Measurements from ENCODE around the gene NELFB. TPM values are rescaled to one million over a fixed set of nuclear protein-coding genes. Genes with fewer than 3 reads are reported as not detected.

The NELFB gene
- total and polyA plus RNA-seq, 2 of the 4 experiments (the other 2 are of a cell fraction) = 36.9 to 66.0 TPM

DNA sequence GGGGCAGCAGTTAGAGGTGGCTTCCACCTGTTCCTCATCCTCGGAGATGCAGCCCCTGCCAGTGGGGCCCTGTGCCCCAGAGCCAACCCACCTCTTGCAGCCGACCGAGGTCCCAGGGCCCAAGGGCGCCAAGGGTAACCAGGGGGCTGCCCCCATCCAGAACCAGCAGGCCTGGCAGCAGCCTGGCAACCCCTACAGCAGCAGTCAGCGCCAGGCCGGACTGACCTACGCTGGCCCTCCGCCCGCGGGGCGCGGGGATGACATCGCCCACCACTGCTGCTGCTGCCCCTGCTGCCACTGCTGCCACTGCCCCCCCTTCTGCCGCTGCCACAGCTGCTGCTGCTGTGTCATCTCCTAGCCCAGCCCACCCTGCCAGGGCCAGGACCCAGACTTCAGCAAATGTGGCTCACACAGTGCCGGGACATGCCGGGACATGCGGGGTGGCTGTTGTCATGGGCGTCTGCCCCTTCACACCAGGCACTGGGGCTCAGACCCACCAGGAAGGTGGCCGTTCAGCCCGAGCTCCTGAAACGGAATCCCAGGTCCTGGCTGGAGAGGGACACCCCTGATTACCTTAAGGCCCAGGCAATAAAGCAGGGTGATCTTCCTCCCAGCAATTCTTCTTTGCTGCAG, 29.3 kb upstream of the NELFB start:
- intact Hi-C loops (cut with micrococcal nuclease) (loop anchor here (2.0 kb wide), 1 partner anchor 179 kb away; the partner anchor contains the start of gene NPDC1), dilution Hi-C loops (cut with HindIII; ENCODE audit: low sequenced_read_pairs, unreplicated experiment) (no loop called here), in situ Hi-C loops (cut with MboI; ENCODE audit: low sequenced_read_pairs) (loop anchor here (5.0 kb wide), 1 partner anchor 104 kb away; no protein-coding TSS in a partner anchor)
- DNase-seq (no peak), ATAC-seq (ENCODE audit: low read depth) (no peak)
- Histone ChIP-seq H3K4me2 (ENCODE audit: low read depth, low read length) (no peak overlapping the region), H4K20me1 (ENCODE audit: insufficient read depth, low read length) (no peaks in the 10 kb centered on the region), H3K14ac (replicated peaks; ENCODE audit: low read depth, low read length) (no peak overlapping the region), H2AK5ac (ENCODE audit: low read depth, low read length) (no peak overlapping the region), H2BK20ac (ENCODE audit: low read depth, low read length) (no peak overlapping the region), H3K9ac (ENCODE audit: low read depth, low read length) (no peak overlapping the region), H3K36me3 (ENCODE audit: control insufficient read depth, insufficient read depth, low read length) (no peaks in the 10 kb centered on the region), H4K5ac (ENCODE audit: low read depth, low read length) (no peak overlapping the region), H3K56ac (ENCODE audit: extremely low read depth, insufficient read depth, low read length) (no peak overlapping the region), H2AFZ (replicated peaks; ENCODE audit: low read length, poor library complexity) (no peak overlapping the region), H3K79me1 (ENCODE audit: low read depth in 1 of 2, low read length in 2 of 2) (no peaks in the 10 kb centered on the region), H4K91ac (ENCODE audit: insufficient read depth, low read depth, low read length) (no peak overlapping the region), H3K27me3 (ENCODE audit: control insufficient read depth, insufficient read depth, low read length) (no peaks in the 10 kb centered on the region; the same call in 1 of the 2 replicates), H3K4ac (ENCODE audit: low read depth, low read length) (no peak overlapping the region), H3K23ac (ENCODE audit: low read depth, low read length) (no peak overlapping the region), H3K9me1 (ENCODE audit: insufficient read depth, low read length) (no peaks in the 10 kb centered on the region), H3K18ac (ENCODE audit: low read depth, low read length) (no peak overlapping the region), H3K4me3 (ENCODE audit: insufficient read depth, low read depth, low read length) (no peak overlapping the region), H3K9me3 (ENCODE audit: control insufficient read depth, insufficient read depth, low read length) (no peaks in the 10 kb centered on the region), H3K27ac (ENCODE audit: insufficient read depth, low read length) (no peak overlapping the region), H4K8ac (ENCODE audit: low read depth in 2 of 2, low read length in 2 of 2) (no peak overlapping the region), H2AK9ac (replicated peaks; ENCODE audit: low read depth, low read length, poor library complexity) (peak overlapping the region; percentile 31), H2BK15ac (ENCODE audit: low read depth, low read length) (no peak overlapping the region), H2BK5ac (ENCODE audit: low read depth, low read length, poor library complexity, severe bottlenecking) (no peak overlapping the region), H3K4me1 (ENCODE audit: control insufficient read depth, insufficient read depth, low read length) (peaks cover 13% of the 10 kb centered on the region), H2BK120ac (ENCODE audit: low read depth, low read length) (no peak overlapping the region)
- no peak for TF ChIP-seq MXI1 (IDR thresholded peaks at IDR 0.05; ENCODE audit: borderline replicate concordance, low read depth, low read length)
- TF ChIP-seq, protein P1, sequence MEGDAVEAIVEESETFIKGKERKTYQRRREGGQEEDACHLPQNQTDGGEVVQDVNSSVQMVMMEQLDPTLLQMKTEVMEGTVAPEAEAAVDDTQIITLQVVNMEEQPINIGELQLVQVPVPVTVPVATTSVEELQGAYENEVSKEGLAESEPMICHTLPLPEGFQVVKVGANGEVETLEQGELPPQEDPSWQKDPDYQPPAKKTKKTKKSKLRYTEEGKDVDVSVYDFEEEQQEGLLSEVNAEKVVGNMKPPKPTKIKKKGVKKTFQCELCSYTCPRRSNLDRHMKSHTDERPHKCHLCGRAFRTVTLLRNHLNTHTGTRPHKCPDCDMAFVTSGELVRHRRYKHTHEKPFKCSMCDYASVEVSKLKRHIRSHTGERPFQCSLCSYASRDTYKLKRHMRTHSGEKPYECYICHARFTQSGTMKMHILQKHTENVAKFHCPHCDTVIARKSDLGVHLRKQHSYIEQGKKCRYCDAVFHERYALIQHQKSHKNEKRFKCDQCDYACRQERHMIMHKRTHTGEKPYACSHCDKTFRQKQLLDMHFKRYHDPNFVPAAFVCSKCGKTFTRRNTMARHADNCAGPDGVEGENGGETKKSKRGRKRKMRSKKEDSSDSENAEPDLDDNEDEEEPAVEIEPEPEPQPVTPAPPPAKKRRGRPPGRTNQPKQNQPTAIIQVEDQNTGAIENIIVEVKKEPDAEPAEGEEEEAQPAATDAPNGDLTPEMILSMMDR (conservative IDR thresholded peaks at IDR 0.05; ENCODE audit: low read depth, low read length) = no peak
- no peak for TF ChIP-seq CEBPB (IDR thresholded peaks at IDR 0.05; ENCODE audit: low read depth, low read length)
- TF ChIP-seq, protein P2, sequence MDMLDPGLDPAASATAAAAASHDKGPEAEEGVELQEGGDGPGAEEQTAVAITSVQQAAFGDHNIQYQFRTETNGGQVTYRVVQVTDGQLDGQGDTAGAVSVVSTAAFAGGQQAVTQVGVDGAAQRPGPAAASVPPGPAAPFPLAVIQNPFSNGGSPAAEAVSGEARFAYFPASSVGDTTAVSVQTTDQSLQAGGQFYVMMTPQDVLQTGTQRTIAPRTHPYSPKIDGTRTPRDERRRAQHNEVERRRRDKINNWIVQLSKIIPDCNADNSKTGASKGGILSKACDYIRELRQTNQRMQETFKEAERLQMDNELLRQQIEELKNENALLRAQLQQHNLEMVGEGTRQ (IDR thresholded peaks at IDR 0.05; ENCODE audit: low read depth, low read length) = no peak
- no peak for TF ChIP-seq RAD21 (IDR thresholded peaks at IDR 0.05; ENCODE audit: low read length)
- TF ChIP-seq, protein P3, sequence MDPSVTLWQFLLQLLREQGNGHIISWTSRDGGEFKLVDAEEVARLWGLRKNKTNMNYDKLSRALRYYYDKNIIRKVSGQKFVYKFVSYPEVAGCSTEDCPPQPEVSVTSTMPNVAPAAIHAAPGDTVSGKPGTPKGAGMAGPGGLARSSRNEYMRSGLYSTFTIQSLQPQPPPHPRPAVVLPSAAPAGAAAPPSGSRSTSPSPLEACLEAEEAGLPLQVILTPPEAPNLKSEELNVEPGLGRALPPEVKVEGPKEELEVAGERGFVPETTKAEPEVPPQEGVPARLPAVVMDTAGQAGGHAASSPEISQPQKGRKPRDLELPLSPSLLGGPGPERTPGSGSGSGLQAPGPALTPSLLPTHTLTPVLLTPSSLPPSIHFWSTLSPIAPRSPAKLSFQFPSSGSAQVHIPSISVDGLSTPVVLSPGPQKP (IDR thresholded peaks at IDR 0.05; ENCODE audit: borderline replicate concordance, low read depth, low read length) = no peak
- BruUV-seq (replicated peaks) = no TSS peak
- POLR2A ChIA-PET (ENCODE audit: unreplicated experiment) = no interaction called here
- WGBS, 2 experiments (ENCODE audit: extremely low coverage in 2 of 2, insufficient read length in 1 of 2) = 87% methylated on average over 10 of the region's 21 CpGs; no CpG with 5 or more reads in 1 of the 2 experiments
- CTCF ChIA-PET = no interaction called here

Data from IMR-90 (cell line).